Activated T-cell treated with anti-CD3 and anti-CD28 coated beads for 48 hours (primary cell): ENCODE measurements around the gene ATCAY.
"Not testable (repeated sequence)": the region's sequence is repeated elsewhere in the genome, so short reads cannot be mapped to it uniquely, and the experiment has no call there.

ENCODE experiments used
- DNase-seq: peaks from one replicate; pipeline ENCODE4 v3.0.0-alpha.2; 2020; ENCODE audit warnings: low read depth

ATCAY gene

GRCh38 chr19:3949294-3949693 lies 68.8 kb downstream of the ATCAY start:
- no peak for DNase-seq

- no peak for DNase-seq
Observed at GRCh38 chr19:3949997-3950859, 69.7 kb downstream of the ATCAY start.

GRCh38 chr19:3950871-3951861 lies 70.7 kb downstream of the ATCAY start:
- no peak for DNase-seq

- DNase-seq: not testable (repeated sequence)
Observed at GRCh38 chr19:3952755-3953276, 72.3 kb downstream of the ATCAY start.

- no peak for DNase-seq
Observed at GRCh38 chr19:3954107-3954506, 73.6 kb downstream of the ATCAY start.

- not testable (repeated sequence) for DNase-seq
Observed at GRCh38 chr19:3955276-3955675, 74.8 kb downstream of the ATCAY start.

- no peak for DNase-seq
Observed at GRCh38 chr19:3955688-3956087, 75.2 kb downstream of the ATCAY start.

- no peak for DNase-seq
Observed at GRCh38 chr19:3958836-3959765, 78.6 kb downstream of the ATCAY start.

- DNase-seq: no peak
Observed at GRCh38 chr19:3959766-3960131, 79.3 kb downstream of the ATCAY start.

- DNase-seq: no peak
Observed at GRCh38 chr19:3961007-3961406, 80.5 kb downstream of the ATCAY start.

- no peak for DNase-seq
Observed at GRCh38 chr19:3963458-3964255, 83.2 kb downstream of the ATCAY start.

GRCh38 chr19:3964256-3965194 lies 84.0 kb downstream of the ATCAY start:
- no peak for DNase-seq

GRCh38 chr19:3966051-3967017 lies 85.8 kb downstream of the ATCAY start:
- no peak for DNase-seq

GRCh38 chr19:3967983-3968382 lies 87.5 kb downstream of the ATCAY start:
- not testable (repeated sequence) for DNase-seq

GRCh38 chr19:3968556-3969434 lies 88.3 kb downstream of the ATCAY start:
- DNase-seq: no peak

- DNase-seq: no peak
Observed at GRCh38 chr19:3969435-3970312, 89.2 kb downstream of the ATCAY start.
